Activated naive CD4-positive, alpha-beta T cell treated with anti-CD3 and anti-CD28 coated beads for 36 hours (primary cell): ENCODE data around the gene SCN9A. TPM values are rescaled to one million over a fixed set of nuclear protein-coding genes. Genes with fewer than 3 reads are reported as not detected.

Experiments used
- CTCF ChIA-PET: fragments of 350-600 bp; sonication (Branson Sonifier 250); formaldehyde crosslinking; loops from one replicate; lab custom pipeline; 2021; ENCODE audit warnings: antibody characterized with exemption; lab: Charles Lee
- DNase-seq: peaks from one replicate; pipeline ENCODE4 v3.0.0-alpha.2; 2020
- H3K27ac Mint-ChIP-seq: one replicate; pipeline ENCODE4 v1.8.0; 2021; ENCODE audit warnings: mild to moderate bottlenecking, mixed read lengths
- H3K27me3 Mint-ChIP-seq: one replicate; pipeline ENCODE4 v1.8.0; 2021; ENCODE audit warnings: low read depth, mixed read lengths
- H3K36me3 Mint-ChIP-seq: one replicate; pipeline ENCODE4 v1.8.0; 2021; ENCODE audit warnings: low read depth, mixed read lengths
- H3K4me1 Mint-ChIP-seq: one replicate; pipeline ENCODE4 v1.8.0; 2021; ENCODE audit warnings: low read depth, mixed read lengths
- H3K4me3 Mint-ChIP-seq: one replicate; pipeline ENCODE4 v1.8.0; 2021; ENCODE audit warnings: mild to moderate bottlenecking, moderate library complexity, mixed read lengths
- H3K9me3 Mint-ChIP-seq: one replicate; pipeline ENCODE4 v1.8.0; 2021; ENCODE audit warnings: mixed read lengths
- intact Hi-C: fragments of 100-400 bp; cut with micrococcal nuclease; formaldehyde crosslinking; loops from one replicate; pipeline ENCODE4 v1.15.1; 2023
- total RNA-seq, 2 experiments: library from RNA; stranded (reverse); gene quantifications; one replicate each; pipeline ENCODE4 v1.2.3, GENCODE V29; 2021

Gene SCN9A
- total RNA-seq, 2 experiments from 2014 or later, result not detected

- Mint-ChIP-seq H3K4me3 (no peak overlapping the region), H3K27ac (no peak overlapping the region), H3K36me3 (no peaks in the 10 kb centered on the region), H3K27me3 (no peaks in the 10 kb centered on the region), H3K9me3 (no peaks in the 10 kb centered on the region), H3K4me1 (no peaks in the 10 kb centered on the region)
- DNase-seq, result no peak
- intact Hi-C loops, result no loop called here
- CTCF ChIA-PET, result no interaction called here
Measured at GRCh38 chr2:166257859-166258258, 117.9 kb downstream of the SCN9A start.

- CTCF ChIA-PET, result no interaction called here
- Mint-ChIP-seq H3K4me1 (no peaks in the 10 kb centered on the region), H3K27me3 (no peaks in the 10 kb centered on the region), H3K9me3 (no peaks in the 10 kb centered on the region), H3K36me3 (no peaks in the 10 kb centered on the region), H3K4me3 (no peak overlapping the region), H3K27ac (no peak overlapping the region)
- intact Hi-C loops, result no loop called here
- DNase-seq, result no peak
Measured at GRCh38 chr2:166256896-166257295, 118.8 kb downstream of the SCN9A start.

- Mint-ChIP-seq H3K4me3 (no peak overlapping the region), H3K36me3 (no peaks in the 10 kb centered on the region), H3K4me1 (no peaks in the 10 kb centered on the region), H3K27me3 (no peaks in the 10 kb centered on the region), H3K27ac (no peak overlapping the region), H3K9me3 (no peaks in the 10 kb centered on the region)
- DNase-seq, result no peak
- CTCF ChIA-PET, result no interaction called here
- intact Hi-C loops, result no loop called here
Measured at GRCh38 chr2:166249318-166249717, 126.4 kb downstream of the SCN9A start.

GRCh38 chr2:166246901-166247300, 128.8 kb downstream of the SCN9A start:
- CTCF ChIA-PET, result no interaction called here
- Mint-ChIP-seq H3K9me3 (no peaks in the 10 kb centered on the region), H3K4me1 (no peaks in the 10 kb centered on the region), H3K27ac (no peak overlapping the region), H3K36me3 (no peaks in the 10 kb centered on the region), H3K27me3 (no peaks in the 10 kb centered on the region), H3K4me3 (no peak overlapping the region)
- intact Hi-C loops, result no loop called here
- DNase-seq, result no peak

GRCh38 chr2:166242309-166242708, 133.4 kb downstream of the SCN9A start:
- Mint-ChIP-seq H3K27ac (no peak overlapping the region), H3K9me3 (peaks cover 1% of the 10 kb centered on the region), H3K4me1 (no peaks in the 10 kb centered on the region), H3K27me3 (no peaks in the 10 kb centered on the region), H3K36me3 (no peaks in the 10 kb centered on the region), H3K4me3 (no peak overlapping the region)
- intact Hi-C loops, result no loop called here
- DNase-seq, result no peak
- CTCF ChIA-PET, result no interaction called here

GRCh38 chr2:166240387-166241313, 135.1 kb downstream of the SCN9A start:
- H3K36me3 Mint-ChIP-seq, result no peaks in the 10 kb centered on the region
- intact Hi-C loops, result no loop called here
- H3K27me3 Mint-ChIP-seq, result no peaks in the 10 kb centered on the region
- DNase-seq, result no peak
- H3K9me3 Mint-ChIP-seq, result peaks cover 1% of the 10 kb centered on the region
- CTCF ChIA-PET, result no interaction called here
- H3K27ac Mint-ChIP-seq, result no peak overlapping the region
- H3K4me3 Mint-ChIP-seq, result no peak overlapping the region
- no peaks in the 10 kb centered on the region for H3K4me1 Mint-ChIP-seq

- Mint-ChIP-seq H3K27ac (no peak overlapping the region), H3K36me3 (no peaks in the 10 kb centered on the region), H3K9me3 (peaks cover 1% of the 10 kb centered on the region), H3K4me1 (no peaks in the 10 kb centered on the region), H3K4me3 (no peak overlapping the region), H3K27me3 (no peaks in the 10 kb centered on the region)
- CTCF ChIA-PET, result no interaction called here
- intact Hi-C loops, result no loop called here
- no peak for DNase-seq
Measured at GRCh38 chr2:166239548-166239947, 136.2 kb downstream of the SCN9A start.

GRCh38 chr2:166238176-166238575, 137.6 kb downstream of the SCN9A start:
- H3K27me3 Mint-ChIP-seq, result no peaks in the 10 kb centered on the region
- intact Hi-C loops, result no loop called here
- no peak for DNase-seq
- CTCF ChIA-PET, result no interaction called here
- no peaks in the 10 kb centered on the region for H3K4me1 Mint-ChIP-seq
- no peak overlapping the region for H3K27ac Mint-ChIP-seq
- H3K36me3 Mint-ChIP-seq, result no peaks in the 10 kb centered on the region
- H3K4me3 Mint-ChIP-seq, result no peak overlapping the region
- H3K9me3 Mint-ChIP-seq, result peaks cover 1% of the 10 kb centered on the region

GRCh38 chr2:166234112-166234846, 141.5 kb downstream of the SCN9A start:
- Mint-ChIP-seq H3K4me3 (no peak overlapping the region), H3K36me3 (no peaks in the 10 kb centered on the region), H3K9me3 (peaks cover 1% of the 10 kb centered on the region), H3K4me1 (no peaks in the 10 kb centered on the region), H3K27me3 (no peaks in the 10 kb centered on the region), H3K27ac (no peak overlapping the region)
- intact Hi-C loops, result no loop called here
- CTCF ChIA-PET, result no interaction called here
- DNase-seq, result no peak

- CTCF ChIA-PET, result no interaction called here
- Mint-ChIP-seq H3K4me3 (no peak overlapping the region), H3K27ac (no peak overlapping the region), H3K4me1 (no peaks in the 10 kb centered on the region), H3K27me3 (no peaks in the 10 kb centered on the region), H3K9me3 (no peaks in the 10 kb centered on the region), H3K36me3 (no peaks in the 10 kb centered on the region)
- DNase-seq, result no peak
- intact Hi-C loops, result no loop called here
Measured at GRCh38 chr2:166233244-166233643, 142.5 kb downstream of the SCN9A start.

GRCh38 chr2:166230724-166231070, 145.0 kb downstream of the SCN9A start:
- Mint-ChIP-seq H3K27ac (no peak overlapping the region), H3K9me3 (no peaks in the 10 kb centered on the region), H3K36me3 (no peaks in the 10 kb centered on the region), H3K4me3 (no peak overlapping the region), H3K27me3 (no peaks in the 10 kb centered on the region), H3K4me1 (no peaks in the 10 kb centered on the region)
- intact Hi-C loops, result no loop called here
- no peak for DNase-seq
- CTCF ChIA-PET, result no interaction called here

GRCh38 chr2:166230024-166230723, 145.6 kb downstream of the SCN9A start:
- H3K36me3 Mint-ChIP-seq, result no peaks in the 10 kb centered on the region
- no peaks in the 10 kb centered on the region for H3K27me3 Mint-ChIP-seq
- no peaks in the 10 kb centered on the region for H3K9me3 Mint-ChIP-seq
- H3K4me1 Mint-ChIP-seq, result no peaks in the 10 kb centered on the region
- intact Hi-C loops, result no loop called here
- no peak overlapping the region for H3K4me3 Mint-ChIP-seq
- DNase-seq, result no peak
- CTCF ChIA-PET, result no interaction called here
- no peak overlapping the region for H3K27ac Mint-ChIP-seq
